Measurements from ENCODE around the gene GRID1. TPM values are rescaled to one million over a fixed set of nuclear protein-coding genes. Genes with fewer than 3 reads are reported as not detected.

The GRID1 gene
- total RNA-seq, 1 experiment from 2014 or later: not detected

- Histone ChIP-seq H2AFZ (ENCODE audit: low read length) (no peak overlapping the region), H3F3A (ENCODE audit: low read length, unreplicated experiment) (no peaks in the 10 kb centered on the region), H3K9ac (ENCODE audit: low read length) (no peak overlapping the region), H3K9me3 (ENCODE audit: low read length) (no peaks in the 10 kb centered on the region), H3K4me2 (ENCODE audit: low read length) (no peak overlapping the region), H3K36me3 (ENCODE audit: low read depth, low read length) (no peaks in the 10 kb centered on the region), H3K9me2 (replicated peaks; ENCODE audit: low read length) (no peaks in the 10 kb centered on the region), H3K79me2 (ENCODE audit: low read length) (no peaks in the 10 kb centered on the region), H3K4me3 (ENCODE audit: low read length) (no peak overlapping the region), H3K4me1 (ENCODE audit: insufficient read depth, low read length) (no peaks in the 10 kb centered on the region), H3K27me3 (ENCODE audit: low read length) (0 out of 2 replicates have a peak, but pooled peaks cover 7% of the 10 kb centered on the region), H3K27ac (ENCODE audit: low read length) (no peak overlapping the region), H4K20me1 (ENCODE audit: low read length) (no peaks in the 10 kb centered on the region)
- no peak for TF ChIP-seq CTCF (conservative IDR thresholded peaks at IDR 0.05; ENCODE audit: low read depth, low read length)
- no peak for TF ChIP-seq EZH2 (IDR thresholded peaks at IDR 0.05; ENCODE audit: low read length, unreplicated experiment)
- TF ChIP-seq EZH2phosphoT487 (IDR thresholded peaks at IDR 0.05; ENCODE audit: borderline replicate concordance, low read length): no peak
- DNase-seq (no peak), ATAC-seq (no peak)
- BruUV-seq (replicated peaks): no TSS peak
- intact Hi-C loops (cut with micrococcal nuclease): no loop called here
- ChIA-PET POLR2A (ENCODE audit: unreplicated experiment) (no interaction called here), CTCF (no interaction called here)
Observed at GRCh38 chr10:86215712-86216111, 150.9 kb downstream of the GRID1 start.

GRCh38 chr10:86215046-86215445 lies 151.5 kb downstream of the GRID1 start:
- Histone ChIP-seq H3K27me3 (ENCODE audit: low read length) (0 out of 2 replicates have a peak, but pooled peaks cover 7% of the 10 kb centered on the region), H3K4me3 (ENCODE audit: low read length) (no peak overlapping the region), H3K9me2 (replicated peaks; ENCODE audit: low read length) (no peaks in the 10 kb centered on the region), H3K4me1 (ENCODE audit: insufficient read depth, low read length) (no peaks in the 10 kb centered on the region), H3K79me2 (ENCODE audit: low read length) (no peaks in the 10 kb centered on the region), H3K36me3 (ENCODE audit: low read depth, low read length) (no peaks in the 10 kb centered on the region), H3K9me3 (ENCODE audit: low read length) (no peaks in the 10 kb centered on the region), H3F3A (ENCODE audit: low read length, unreplicated experiment) (no peaks in the 10 kb centered on the region), H3K27ac (ENCODE audit: low read length) (no peak overlapping the region), H3K9ac (ENCODE audit: low read length) (no peak overlapping the region), H3K4me2 (ENCODE audit: low read length) (no peak overlapping the region), H2AFZ (ENCODE audit: low read length) (no peak overlapping the region), H4K20me1 (ENCODE audit: low read length) (no peaks in the 10 kb centered on the region)
- TF ChIP-seq CTCF (conservative IDR thresholded peaks at IDR 0.05; ENCODE audit: low read depth, low read length): no peak
- no peak for TF ChIP-seq EZH2 (IDR thresholded peaks at IDR 0.05; ENCODE audit: low read length, unreplicated experiment)
- no peak for TF ChIP-seq EZH2phosphoT487 (IDR thresholded peaks at IDR 0.05; ENCODE audit: borderline replicate concordance, low read length)
- intact Hi-C loops (cut with micrococcal nuclease): no loop called here
- BruUV-seq (replicated peaks): no TSS peak
- ATAC-seq (no peak), DNase-seq (no peak)
- CTCF ChIA-PET: no interaction called here
- POLR2A ChIA-PET (ENCODE audit: unreplicated experiment): no interaction called here

DNA sequence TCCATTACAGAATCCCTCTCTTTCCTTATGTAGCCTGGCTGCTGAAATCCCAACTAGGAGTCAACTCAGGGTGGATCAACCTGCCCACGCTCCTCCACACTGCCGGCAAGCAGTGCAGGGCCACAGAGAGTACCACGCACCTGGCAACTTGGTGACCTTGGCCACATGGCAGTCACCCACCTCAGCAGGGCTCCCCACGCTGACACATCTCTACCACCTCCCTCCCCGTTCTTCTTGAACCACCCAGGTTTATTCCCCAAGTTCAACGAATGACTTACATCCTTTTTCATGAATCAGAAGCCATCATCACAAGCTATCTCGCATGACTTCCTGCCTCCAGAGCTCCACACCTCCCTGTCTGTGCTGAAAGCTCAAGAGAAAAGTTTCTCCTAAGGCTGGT lies 153.4 kb downstream of the GRID1 start:
- Histone ChIP-seq H3K9ac (ENCODE audit: low read length) (no peak overlapping the region), H3K9me3 (ENCODE audit: low read length) (no peaks in the 10 kb centered on the region), H3K4me3 (ENCODE audit: low read length) (no peak overlapping the region), H3K4me2 (ENCODE audit: low read length) (no peak overlapping the region), H3K27ac (ENCODE audit: low read length) (no peak overlapping the region), H3K79me2 (ENCODE audit: low read length) (no peaks in the 10 kb centered on the region), H3K27me3 (ENCODE audit: low read length) (0 out of 2 replicates have a peak, but pooled peaks cover 7% of the 10 kb centered on the region), H4K20me1 (ENCODE audit: low read length) (no peaks in the 10 kb centered on the region), H2AFZ (ENCODE audit: low read length) (no peak overlapping the region), H3K36me3 (ENCODE audit: low read depth, low read length) (no peaks in the 10 kb centered on the region), H3K4me1 (ENCODE audit: insufficient read depth, low read length) (no peaks in the 10 kb centered on the region), H3F3A (ENCODE audit: low read length, unreplicated experiment) (no peaks in the 10 kb centered on the region), H3K9me2 (replicated peaks; ENCODE audit: low read length) (no peaks in the 10 kb centered on the region)
- CTCF ChIA-PET: no interaction called here
- TF ChIP-seq EZH2 (IDR thresholded peaks at IDR 0.05; ENCODE audit: low read length, unreplicated experiment): no peak
- TF ChIP-seq EZH2phosphoT487 (IDR thresholded peaks at IDR 0.05; ENCODE audit: borderline replicate concordance, low read length): no peak
- TF ChIP-seq CTCF (conservative IDR thresholded peaks at IDR 0.05; ENCODE audit: low read depth, low read length): no peak
- ATAC-seq: no peak
- POLR2A ChIA-PET (ENCODE audit: unreplicated experiment): no interaction called here
- no TSS peak for BruUV-seq (replicated peaks)
- intact Hi-C loops (cut with micrococcal nuclease): no loop called here
- DNase-seq: no peak

All from PC-3 (cell line).